ENCODE data around the gene SIGLEC1.

SIGLEC1 gene

GRCh38 chr20:3744037-3744436, 31.6 kb upstream of the SIGLEC1 start:
- DNase-seq, result no peak

GRCh38 chr20:3743251-3743650, 30.9 kb upstream of the SIGLEC1 start:
- no peak for DNase-seq

GRCh38 chr20:3741836-3742458, 29.5 kb upstream of the SIGLEC1 start:
- DNase-seq, result no peak

- DNase-seq, result no peak
Measured at GRCh38 chr20:3740615-3741301, 28.4 kb upstream of the SIGLEC1 start.

- no peak for DNase-seq
Measured at GRCh38 chr20:3739926-3740451, 27.6 kb upstream of the SIGLEC1 start.

- DNase-seq, result no peak
Measured at GRCh38 chr20:3739054-3739925, 26.9 kb upstream of the SIGLEC1 start.

- DNase-seq, result no peak
Measured at GRCh38 chr20:3738111-3739053, 26.0 kb upstream of the SIGLEC1 start.

- no peak for DNase-seq
Measured at GRCh38 chr20:3735768-3736167, 23.4 kb upstream of the SIGLEC1 start.

- no peak for DNase-seq
Measured at GRCh38 chr20:3734111-3734843, 21.9 kb upstream of the SIGLEC1 start.

- DNase-seq, result no peak
Measured at GRCh38 chr20:3733119-3733995, 21.0 kb upstream of the SIGLEC1 start.

- DNase-seq, result no peak
Measured at GRCh38 chr20:3732327-3733118, 20.1 kb upstream of the SIGLEC1 start, which contains the start of gene HSPA12B. TSS of gene HSPA12B (plus strand) at chr20:3732685. CDS start at chr20:3738675, 5,990 bp downstream.

- DNase-seq, result no peak
Measured at GRCh38 chr20:3731944-3732326, 19.5 kb upstream of the SIGLEC1 start.

- no peak for DNase-seq
Measured at GRCh38 chr20:3730803-3731672, 18.6 kb upstream of the SIGLEC1 start.

GRCh38 chr20:3729811-3730540, 17.6 kb upstream of the SIGLEC1 start:
- DNase-seq, result no peak

- DNase-seq, result no peak
Measured at GRCh38 chr20:3729378-3729777, 17.0 kb upstream of the SIGLEC1 start.

- no peak for DNase-seq
Measured at GRCh38 chr20:3728876-3729275, 16.5 kb upstream of the SIGLEC1 start.

GRCh38 chr20:3728354-3728753, 16.0 kb upstream of the SIGLEC1 start:
- DNase-seq, result no peak

Data from T-helper 9 cell (primary cell).